Activated gamma-delta T cell treated with Interleukin-2 at 50 U/mL for 16 hours (primary cell): ENCODE data around the gene CRLF1.
A peak's percentile ranks its signal among the peaks of the same experiment; 100 is the strongest.

ENCODE experiments used
- DNase-seq: peaks from one replicate; pipeline ENCODE4 v3.0.0-alpha.2; 2020

The CRLF1 gene

GRCh38 chr19:18543814-18544475, 62.7 kb downstream of the CRLF1 start:
- peak; percentile 59 for DNase-seq
